Measurements from ENCODE around the gene USE1. TPM values are rescaled to one million over a fixed set of nuclear protein-coding genes. Genes with fewer than 3 reads are reported as not detected.

USE1 gene
- total RNA-seq, 1 donor from 2014 or later, result 234 TPM

- DNase-seq (ENCODE audit: low spot score in 2 of 2), result no peak
- H3K27ac ChIP-seq, result no peak overlapping the region
- TF ChIP-seq CTCF (IDR thresholded peaks at IDR 0.05), result no peak
- no peaks in the 10 kb centered on the region for H3K9me3 ChIP-seq
- H3K4me3 ChIP-seq, result no peak overlapping the region
- no peaks in the 10 kb centered on the region for H3K27me3 ChIP-seq
- intact Hi-C loops (cut with DNase I), result loop anchor here (10.0 kb wide), 1 partner anchor 196 kb away; the partner anchor contains the start of gene NXNL1
- peaks cover 35 to 45% of the 10 kb centered on the region in 2 donors for H3K36me3 ChIP-seq
- peaks cover 5 to 6% of the 10 kb centered on the region in 2 donors for H3K4me1 ChIP-seq
These were observed 53.6 kb downstream of the USE1 start for GRCh38 chr19:17268754-17269153.

Other genes with a start within 250 kb of the USE1 start
- 82.5 TPM for gene CPAMD8, start 188.5 kb upstream of the USE1 start, total RNA-seq
- 4.3 TPM for gene HAUS8, start 139.9 kb upstream of the USE1 start, total RNA-seq
- gene MYO9B, start 139.6 kb upstream of the USE1 start, total RNA-seq, result 182 TPM
- gene OCEL1, start 10.9 kb downstream of the USE1 start, total RNA-seq, result 13.7 TPM
- 181 TPM for gene NR2F6, start 30.6 kb downstream of the USE1 start, total RNA-seq
- 12.3 TPM for gene USHBP1, start 49.4 kb downstream of the USE1 start, total RNA-seq
- 85.5 TPM for gene BABAM1, start 52.1 kb downstream of the USE1 start, total RNA-seq
- not detected for gene ANKLE1, start 66.5 kb downstream of the USE1 start, total RNA-seq
- gene ABHD8, start 88.1 kb downstream of the USE1 start, total RNA-seq, result 32.2 TPM
- gene MRPL34, start 90.5 kb downstream of the USE1 start, total RNA-seq, result 98.9 TPM
- gene DDA1, start 94.2 kb downstream of the USE1 start, total RNA-seq, result 15.8 TPM
- 34.8 TPM for gene ANO8, start 119.5 kb downstream of the USE1 start, total RNA-seq
- 256 TPM for gene GTPBP3, start 122.2 kb downstream of the USE1 start, total RNA-seq
- 378 TPM for gene PLVAP, start 162.0 kb downstream of the USE1 start, total RNA-seq
- gene CCDC194, start 178.8 kb downstream of the USE1 start, total RNA-seq, result not detected
- gene BST2, start 190.3 kb downstream of the USE1 start, total RNA-seq, result 151 TPM
- gene MVB12A, start 204.7 kb downstream of the USE1 start, total RNA-seq, result 49.6 TPM
- gene TMEM221, start 233.3 kb downstream of the USE1 start, total RNA-seq, result not detected
- gene NXNL1, start 245.6 kb downstream of the USE1 start, total RNA-seq, result not detected

All from ascending aorta (tissue), 2 donors.